DND-41 (cell line): ENCODE measurements around the gene ZBTB8B.
"Not testable (repeated sequence)": the region's sequence is repeated elsewhere in the genome, so short reads cannot be mapped to it uniquely, and the experiment has no call there.

Source experiments
- ATAC-seq: fragments of 200-7000 bp; cut with Tn5 transposase; 3 replicates; pipeline ENCODE4 v1.9.1; 2021; ENCODE audit warnings: low read depth; ENCODE audit not compliant: insufficient read depth
- DNase-seq: peaks from one replicate; pipeline ENCODE4 v3.0.0-alpha.2; 2020
- H2AFZ ChIP-seq: 2 replicates; pipeline ENCODE4 v1.6.0; 2012; ENCODE audit warnings: low read depth, low read length
- H3K27ac ChIP-seq: 2 replicates; pipeline ENCODE4 v1.5.1; 2012; ENCODE audit warnings: low read length, inconsistent platforms
- H3K27me3 ChIP-seq: fragments of 200-600 bp; sonication (generic); 2 replicates; pipeline ENCODE4 v1.6.0; 2012; ENCODE audit warnings: low read length, mild to moderate bottlenecking, inconsistent platforms; ENCODE audit not compliant: insufficient read depth, poor library complexity
- H3K36me3 ChIP-seq: 2 replicates; pipeline ENCODE4 v1.5.1; 2012; ENCODE audit warnings: low read length, inconsistent platforms; ENCODE audit not compliant: insufficient read depth
- H3K4me1 ChIP-seq: 2 replicates; pipeline ENCODE4 v1.5.1; 2012; ENCODE audit warnings: mild to moderate bottlenecking, low read length; ENCODE audit not compliant: insufficient read depth
- H3K4me2 ChIP-seq: 2 replicates; pipeline ENCODE4 v1.6.0; 2012; ENCODE audit warnings: mild to moderate bottlenecking, moderate library complexity, low read length, inconsistent platforms; ENCODE audit not compliant: insufficient read depth
- H3K4me3 ChIP-seq, 2 experiments: fragments of 200-600 bp in 1 of 2; shearing (Covaris generic) in 1 of 2; 2 replicates each; pipeline ENCODE4 v1.5.1; 2012 to 2016; ENCODE audit warnings: inconsistent platforms in 2 of 2, low read length in 2 of 2, mild to moderate bottlenecking in 2 of 2, low read depth in 1 of 2, moderate library complexity in 1 of 2
- H3K79me2 ChIP-seq: 2 replicates; pipeline ENCODE4 v1.6.0; 2012; ENCODE audit warnings: low read length, inconsistent platforms; ENCODE audit not compliant: insufficient read depth
- H3K9ac ChIP-seq: 2 replicates; pipeline ENCODE4 v1.6.0; 2012; ENCODE audit warnings: low read depth, mild to moderate bottlenecking, inconsistent platforms, low read length, moderate library complexity
- H3K9me3 ChIP-seq: 2 replicates; pipeline ENCODE4 v1.5.1; 2012; ENCODE audit warnings: low read length, moderate library complexity, mild to moderate bottlenecking, inconsistent platforms; ENCODE audit not compliant: insufficient read depth, severe bottlenecking
- H4K20me1 ChIP-seq: 2 replicates; pipeline ENCODE4 v1.6.0; 2012; ENCODE audit warnings: low read length; ENCODE audit not compliant: insufficient read depth
- EZH2 ChIP-seq: IDR thresholded peaks from 3 replicates; pipeline ENCODE4 v1.6.1; 2012; ENCODE audit warnings: borderline replicate concordance, low read depth, mild to moderate bottlenecking, moderate library complexity, low read length, inconsistent platforms; ENCODE audit not compliant: severe bottlenecking
- TF ChIP-seq, protein P1 (sequence below): IDR thresholded peaks from 2 replicates; pipeline ENCODE4 v1.5.1; 2012; ENCODE audit warnings: borderline replicate concordance, low read length, moderate library complexity, mild to moderate bottlenecking; ENCODE audit not compliant: poor library complexity, severe bottlenecking; ENCODE audit errors: extremely low read depth

ZBTB8B gene

DNA sequence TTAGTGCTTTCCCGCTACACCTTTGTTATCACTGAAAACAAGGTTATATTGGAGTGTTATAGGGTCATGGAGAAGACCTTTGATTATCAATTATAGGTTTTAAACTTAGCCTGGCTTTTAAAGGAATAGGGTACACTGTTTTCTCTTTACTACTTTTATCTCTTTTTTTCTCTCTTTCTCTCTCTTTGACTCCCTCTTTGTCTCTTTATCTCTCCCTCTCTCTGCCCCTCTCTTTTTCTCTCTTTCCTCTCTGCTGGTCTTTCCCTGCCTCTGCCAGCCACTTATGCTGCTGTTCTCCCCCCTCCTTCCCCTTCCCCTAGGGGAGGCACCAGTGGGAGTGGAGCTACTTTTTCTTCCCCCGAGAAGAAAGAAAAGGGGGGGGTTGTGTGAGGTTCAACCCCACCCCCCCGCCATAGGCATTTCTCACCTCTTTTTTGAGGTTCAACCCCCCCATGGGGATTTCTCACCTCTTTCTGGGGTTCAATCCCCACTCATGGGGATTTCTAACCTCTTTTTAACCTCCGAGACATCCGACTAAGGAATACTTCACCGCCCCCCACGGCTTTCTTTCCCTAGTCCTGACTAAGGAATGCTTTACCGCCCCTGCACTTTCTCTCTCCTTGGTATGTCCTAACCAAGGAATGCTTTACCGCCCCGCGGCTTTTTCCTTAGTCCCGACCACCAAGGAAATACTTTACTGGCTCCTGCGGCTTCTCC lies 17.2 kb upstream of the ZBTB8B start:
- no peak overlapping the region for H3K4me3 ChIP-seq
- no peak overlapping the region for H3K9ac ChIP-seq
- no peak overlapping the region for H3K27ac ChIP-seq

DNA sequence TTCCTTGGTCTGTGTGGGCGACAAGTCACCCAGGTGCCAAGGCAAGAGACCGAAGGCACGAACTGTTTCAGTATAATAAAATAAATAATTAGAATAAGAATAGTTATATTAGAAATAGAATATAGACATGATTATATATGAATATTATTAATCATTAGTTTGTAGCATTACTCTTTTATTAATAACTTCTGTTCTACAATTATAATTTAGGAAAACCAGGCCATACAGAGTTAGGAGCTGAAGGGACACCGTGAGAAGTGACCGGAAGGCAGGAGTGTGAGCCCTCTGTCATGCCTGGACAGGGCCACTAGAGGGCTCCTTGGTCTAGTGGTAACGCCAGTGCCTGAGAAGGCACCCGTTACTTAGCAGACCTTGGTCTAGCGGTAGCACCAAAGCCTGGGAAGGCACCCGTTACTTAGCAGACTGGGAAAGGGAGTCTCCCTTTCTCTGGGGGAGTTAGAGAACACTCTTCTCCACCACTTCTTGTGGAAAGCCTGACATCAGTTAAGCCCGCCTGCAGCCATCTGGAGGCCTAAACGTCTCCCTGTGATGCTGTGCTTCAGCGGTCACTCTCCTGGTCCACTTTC lies 16.6 kb upstream of the ZBTB8B start:
- H3K4me1 ChIP-seq, H3K4me2 ChIP-seq, H4K20me1 ChIP-seq, H3K36me3 ChIP-seq, H3K79me2 ChIP-seq, H3K27ac ChIP-seq, H3K9ac ChIP-seq, H3K4me3 ChIP-seq, ATAC-seq, H2AFZ ChIP-seq, H3K27me3 ChIP-seq: not testable (repeated sequence)
- TF ChIP-seq, protein P1, sequence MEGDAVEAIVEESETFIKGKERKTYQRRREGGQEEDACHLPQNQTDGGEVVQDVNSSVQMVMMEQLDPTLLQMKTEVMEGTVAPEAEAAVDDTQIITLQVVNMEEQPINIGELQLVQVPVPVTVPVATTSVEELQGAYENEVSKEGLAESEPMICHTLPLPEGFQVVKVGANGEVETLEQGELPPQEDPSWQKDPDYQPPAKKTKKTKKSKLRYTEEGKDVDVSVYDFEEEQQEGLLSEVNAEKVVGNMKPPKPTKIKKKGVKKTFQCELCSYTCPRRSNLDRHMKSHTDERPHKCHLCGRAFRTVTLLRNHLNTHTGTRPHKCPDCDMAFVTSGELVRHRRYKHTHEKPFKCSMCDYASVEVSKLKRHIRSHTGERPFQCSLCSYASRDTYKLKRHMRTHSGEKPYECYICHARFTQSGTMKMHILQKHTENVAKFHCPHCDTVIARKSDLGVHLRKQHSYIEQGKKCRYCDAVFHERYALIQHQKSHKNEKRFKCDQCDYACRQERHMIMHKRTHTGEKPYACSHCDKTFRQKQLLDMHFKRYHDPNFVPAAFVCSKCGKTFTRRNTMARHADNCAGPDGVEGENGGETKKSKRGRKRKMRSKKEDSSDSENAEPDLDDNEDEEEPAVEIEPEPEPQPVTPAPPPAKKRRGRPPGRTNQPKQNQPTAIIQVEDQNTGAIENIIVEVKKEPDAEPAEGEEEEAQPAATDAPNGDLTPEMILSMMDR = peak; percentile 55
- peaks cover 15% of the 10 kb centered on the region for H3K9me3 ChIP-seq
- DNase-seq = peak; percentile 17

More for the DNA sequence above, 17.2 kb upstream of the ZBTB8B start:
- H3K79me2 ChIP-seq = no peaks in the 10 kb centered on the region
- no peak for ATAC-seq
- TF ChIP-seq, protein P1 = no peak
- TF ChIP-seq EZH2 = no peak
- H3K4me1 ChIP-seq = no peaks in the 10 kb centered on the region
- DNase-seq = no peak
- H2AFZ ChIP-seq = no peak overlapping the region
- no peaks in the 10 kb centered on the region for H3K36me3 ChIP-seq
- H3K4me2 ChIP-seq = no peak overlapping the region
- peaks cover 15% of the 10 kb centered on the region for H3K9me3 ChIP-seq
- H4K20me1 ChIP-seq = no peaks in the 10 kb centered on the region
- H3K27me3 ChIP-seq = no peaks in the 10 kb centered on the region

DNA sequence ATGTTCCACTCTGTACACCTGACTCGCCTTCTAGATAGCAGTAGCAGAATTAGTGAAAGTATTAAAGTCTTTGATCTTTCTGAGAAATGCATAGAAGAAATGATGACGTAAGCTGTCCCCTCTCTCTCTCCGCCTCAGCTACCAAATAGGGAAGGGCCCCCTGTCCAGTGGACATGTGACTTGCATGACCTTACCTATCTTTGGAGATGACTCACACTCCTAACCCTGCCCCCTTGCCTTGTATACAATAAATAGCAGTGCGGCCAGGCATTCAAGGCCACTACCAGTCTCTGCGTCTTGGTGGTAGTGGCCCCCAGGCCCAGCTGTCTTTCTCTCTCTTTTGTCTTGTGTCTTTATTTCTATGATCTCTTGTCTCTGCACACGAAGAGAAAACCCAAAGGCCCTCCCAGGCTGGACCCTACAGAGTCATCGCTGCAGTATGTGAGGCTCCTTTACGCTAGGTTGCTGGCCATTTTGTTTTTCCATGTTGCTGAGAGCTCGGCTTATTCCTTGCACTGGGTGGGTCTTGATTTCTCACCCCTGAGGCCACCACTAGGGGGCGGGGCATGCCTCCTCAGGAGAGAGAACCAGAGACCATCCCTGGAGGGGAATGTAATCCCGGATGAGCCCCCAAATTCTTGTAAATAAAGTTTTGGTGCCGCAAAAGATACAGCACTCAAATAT lies 16.0 kb upstream of the ZBTB8B start:
- Histone ChIP-seq H2AFZ (no peak overlapping the region), H3K27ac (no peak overlapping the region), H3K4me1 (no peaks in the 10 kb centered on the region), H4K20me1 (no peaks in the 10 kb centered on the region), H3K9ac (no peak overlapping the region), H3K27me3 (no peaks in the 10 kb centered on the region), H3K9me3 (peaks cover 15% of the 10 kb centered on the region), H3K79me2 (no peaks in the 10 kb centered on the region), H3K4me3 (no peak overlapping the region), H3K4me2 (no peak overlapping the region), H3K36me3 (no peaks in the 10 kb centered on the region)
- peak; percentile 20 for DNase-seq
- no peak for TF ChIP-seq EZH2
- TF ChIP-seq, protein P1 = no peak
- no peak for ATAC-seq

DNA sequence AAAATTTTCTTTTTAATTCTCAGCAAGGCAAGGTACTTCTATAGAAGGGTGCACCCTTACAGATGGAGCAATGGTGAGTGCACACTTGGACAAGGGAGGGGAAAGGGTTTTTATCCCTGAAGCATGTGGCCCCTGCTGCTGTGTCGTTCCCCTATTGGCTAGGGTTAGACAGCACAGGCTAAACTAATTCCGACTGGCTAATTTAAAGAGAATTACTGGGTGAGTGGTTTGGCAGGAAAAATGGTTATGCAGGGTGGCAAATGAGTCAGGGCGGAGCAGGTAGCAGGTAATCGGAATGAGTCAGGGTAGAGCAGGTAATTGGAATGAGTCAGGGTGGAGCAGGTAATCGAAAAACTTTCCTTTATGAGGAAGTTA lies 15.4 kb upstream of the ZBTB8B start:
- peaks cover 15% of the 10 kb centered on the region for H3K9me3 ChIP-seq
- not testable (repeated sequence) for H2AFZ ChIP-seq, ATAC-seq, H3K27ac ChIP-seq, H3K4me2 ChIP-seq, DNase-seq, H3K79me2 ChIP-seq, H3K27me3 ChIP-seq, H4K20me1 ChIP-seq, H3K36me3 ChIP-seq, H3K4me1 ChIP-seq, H3K9ac ChIP-seq, H3K4me3 ChIP-seq
